K562 (cell line): ENCODE data around the gene MTO1. TPM values are rescaled to one million over a fixed set of nuclear protein-coding genes. Genes with fewer than 3 reads are reported as not detected.

Experiments
- DACH1 ChIP-seq: fragments of 450-650 bp; IDR thresholded peaks from 2 replicates; pipeline ENCODE4 v1.6.1; 2018; ENCODE audit not compliant: partially characterized antibody
- EP300 ChIP-seq: IDR thresholded peaks from 2 replicates; pipeline ENCODE4 v1.6.1; 2012; ENCODE audit warnings: low read length, improper control_type of control experiment
- KLF16 ChIP-seq: IDR thresholded peaks from 2 replicates; pipeline ENCODE4 v1.6.1; 2016; ENCODE audit warnings: antibody characterized with exemption
- LARP7 ChIP-seq: fragments of 450-650 bp; IDR thresholded peaks from 2 replicates; pipeline ENCODE4 v1.6.1; 2016
- PHF20 ChIP-seq: fragments of 450-650 bp; IDR thresholded peaks from 2 replicates; pipeline ENCODE4 v1.6.1; 2018; ENCODE audit not compliant: partially characterized antibody
- PTRF ChIP-seq: fragments of 450-650 bp; IDR thresholded peaks from 2 replicates; pipeline ENCODE4 v1.6.1; 2016; ENCODE audit warnings: mild to moderate bottlenecking, missing genetic modification characterization, missing compliant biosample characterization
- ZFP91 ChIP-seq: sonication (generic); formaldehyde crosslinking; IDR thresholded peaks from 2 replicates; pipeline ENCODE4 v1.8.0; 2022; ENCODE audit warnings: mild to moderate bottlenecking, missing genetic modification reagents
- ZNF165 ChIP-seq: fragments of 250-450 bp; sonication (Bioruptor Pico); IDR thresholded peaks from 2 replicates; pipeline ENCODE4 v1.4.0; 2020; ENCODE audit warnings: borderline replicate concordance
- ZNF318 ChIP-seq, 2 experiments: fragments of 450-650 bp; IDR thresholded peaks; 2 replicates each; pipeline ENCODE4 v1.6.1; 2016; ENCODE audit warnings: mild to moderate bottlenecking in 2 of 2, borderline replicate concordance in 1 of 2, low read depth in 1 of 2, moderate library complexity in 1 of 2
- ZNF668 ChIP-seq: fragments of 250-450 bp; sonication (Bioruptor Pico); IDR thresholded peaks from 2 replicates; pipeline ENCODE4 v1.8.0; 2022; ENCODE audit warnings: mild to moderate bottlenecking, inconsistent platforms
- ZNF75A ChIP-seq: fragments of 450-650 bp; formaldehyde crosslinking; IDR thresholded peaks from 2 replicates; pipeline ENCODE4 v1.4.0; 2020; ENCODE audit warnings: mild to moderate bottlenecking
- ZNF766 ChIP-seq: fragments of 200-800 bp; sonication (Bioruptor generic); conservative IDR thresholded peaks from 2 replicates; pipeline ENCODE4 v1.6.1; 2016; ENCODE audit warnings: missing genetic modification characterization, missing compliant biosample characterization
- polyA plus RNA-seq, 8 experiments: library from polyadenylated mRNA; depleted of rRNA in 4 of 8; stranded (reverse) in 5 of 8; unstranded in 3 of 8; fragments of >200 nt; fragmentation: Nextera tagmentation in 2 of 8; fragmentation: Illumina TruSeq in 1 of 8; extraction: Ambion mirVana in 2 of 8; extraction: Trizol in 1 of 8; gene quantifications; 2 replicates each; pipeline versions ENCODE4 v1.2.1 to v1.2.3, GENCODE V29; 2011 to 2014; ENCODE audit warnings: inconsistent platforms in 1 of 8, missing spikeins in 1 of 8
- total RNA-seq, 7 experiments: library from RNA; depleted of rRNA in 6 of 7; stranded (reverse); fragments of >200 nt in 6 of 7; fragmentation: Illumina TruSeq in 2 of 7; extraction: Trizol in 2 of 7; gene quantifications; 2 replicates each; pipeline versions ENCODE4 v1.2.1 to v1.2.3, GENCODE V29; 2011 to 2021; ENCODE audit warnings: low replicate concordance in 1 of 7
- TF ChIP-seq, protein P1 (sequence below): fragments of 250-450 bp; sonication (Bioruptor Pico); IDR thresholded peaks from 2 replicates; pipeline ENCODE4 v1.4.0; 2020

MTO1 gene
- total and polyA plus RNA-seq, 9 of the 15 experiments (the other 6 are each of a cell fraction or from before 2014, with no cell fraction given), result 33.4 to 62.3 (median 50.6) TPM

DNA sequence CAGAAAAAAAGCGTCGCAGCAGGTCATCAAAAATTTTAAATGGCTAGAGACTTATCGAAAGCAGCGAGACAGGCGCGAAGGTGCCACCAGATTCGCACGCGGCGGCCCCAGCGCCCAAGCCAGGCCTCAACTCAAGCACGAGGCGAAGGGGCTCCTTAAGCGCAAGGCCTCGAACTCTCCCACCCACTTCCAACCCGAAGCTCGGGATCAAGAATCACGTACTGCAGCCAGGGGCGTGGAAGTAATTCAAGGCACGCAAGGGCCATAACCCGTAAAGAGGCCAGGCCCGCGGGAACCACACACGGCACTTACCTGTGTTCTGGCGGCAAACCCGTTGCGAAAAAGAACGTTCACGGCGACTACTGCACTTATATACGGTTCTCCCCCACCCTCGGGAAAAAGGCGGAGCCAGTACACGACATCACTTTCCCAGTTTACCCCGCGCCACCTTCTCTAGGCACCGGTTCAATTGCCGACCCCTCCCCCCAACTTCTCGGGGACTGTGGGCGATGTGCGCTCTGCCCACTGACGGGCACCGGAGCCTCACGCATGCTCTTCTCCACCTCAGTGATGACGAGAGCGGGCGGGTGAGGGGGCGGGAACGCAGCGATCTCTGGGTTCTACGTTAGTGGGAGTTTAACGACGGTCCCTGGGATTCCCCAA lies 59.3 kb downstream of the MTO1 start, which contains the start of gene EEF1A1 (continued):
- TF ChIP-seq, protein P1, sequence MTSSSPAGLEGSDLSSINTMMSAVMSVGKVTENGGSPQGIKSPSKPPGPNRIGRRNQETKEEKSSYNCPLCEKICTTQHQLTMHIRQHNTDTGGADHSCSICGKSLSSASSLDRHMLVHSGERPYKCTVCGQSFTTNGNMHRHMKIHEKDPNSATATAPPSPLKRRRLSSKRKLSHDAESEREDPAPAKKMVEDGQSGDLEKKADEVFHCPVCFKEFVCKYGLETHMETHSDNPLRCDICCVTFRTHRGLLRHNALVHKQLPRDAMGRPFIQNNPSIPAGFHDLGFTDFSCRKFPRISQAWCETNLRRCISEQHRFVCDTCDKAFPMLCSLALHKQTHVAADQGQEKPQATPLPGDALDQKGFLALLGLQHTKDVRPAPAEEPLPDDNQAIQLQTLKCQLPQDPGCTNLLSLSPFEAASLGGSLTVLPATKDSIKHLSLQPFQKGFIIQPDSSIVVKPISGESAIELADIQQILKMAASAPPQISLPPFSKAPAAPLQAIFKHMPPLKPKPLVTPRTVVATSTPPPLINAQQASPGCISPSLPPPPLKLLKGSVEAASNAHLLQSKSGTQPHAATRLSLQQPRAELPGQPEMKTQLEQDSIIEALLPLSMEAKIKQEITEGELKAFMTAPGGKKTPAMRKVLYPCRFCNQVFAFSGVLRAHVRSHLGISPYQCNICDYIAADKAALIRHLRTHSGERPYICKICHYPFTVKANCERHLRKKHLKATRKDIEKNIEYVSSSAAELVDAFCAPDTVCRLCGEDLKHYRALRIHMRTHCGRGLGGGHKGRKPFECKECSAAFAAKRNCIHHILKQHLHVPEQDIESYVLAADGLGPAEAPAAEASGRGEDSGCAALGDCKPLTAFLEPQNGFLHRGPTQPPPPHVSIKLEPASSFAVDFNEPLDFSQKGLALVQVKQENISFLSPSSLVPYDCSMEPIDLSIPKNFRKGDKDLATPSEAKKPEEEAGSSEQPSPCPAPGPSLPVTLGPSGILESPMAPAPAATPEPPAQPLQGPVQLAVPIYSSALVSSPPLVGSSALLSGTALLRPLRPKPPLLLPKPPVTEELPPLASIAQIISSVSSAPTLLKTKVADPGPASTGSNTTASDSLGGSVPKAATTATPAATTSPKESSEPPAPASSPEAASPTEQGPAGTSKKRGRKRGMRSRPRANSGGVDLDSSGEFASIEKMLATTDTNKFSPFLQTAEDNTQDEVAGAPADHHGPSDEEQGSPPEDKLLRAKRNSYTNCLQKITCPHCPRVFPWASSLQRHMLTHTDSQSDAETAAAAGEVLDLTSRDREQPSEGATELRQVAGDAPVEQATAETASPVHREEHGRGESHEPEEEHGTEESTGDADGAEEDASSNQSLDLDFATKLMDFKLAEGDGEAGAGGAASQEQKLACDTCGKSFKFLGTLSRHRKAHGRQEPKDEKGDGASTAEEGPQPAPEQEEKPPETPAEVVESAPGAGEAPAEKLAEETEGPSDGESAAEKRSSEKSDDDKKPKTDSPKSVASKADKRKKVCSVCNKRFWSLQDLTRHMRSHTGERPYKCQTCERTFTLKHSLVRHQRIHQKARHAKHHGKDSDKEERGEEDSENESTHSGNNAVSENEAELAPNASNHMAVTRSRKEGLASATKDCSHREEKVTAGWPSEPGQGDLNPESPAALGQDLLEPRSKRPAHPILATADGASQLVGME (CRISPR knock-in tag), result no peak
- TF ChIP-seq ZNF318 (IDR thresholded peaks at IDR 0.05; ENCODE audit: borderline replicate concordance in 1 of 2, low read depth in 1 of 2), result peak in 1 of 2 experiments; percentile 46; a peak in 1 of 4 replicates
- no peak for TF ChIP-seq ZNF165 (CRISPR knock-in tag)
- TF ChIP-seq ZNF766 (CRISPR knock-in tag), result no peak
- TF ChIP-seq PHF20, result peak; percentile 9
- no peak for TF ChIP-seq ZFP91 (CRISPR knock-in tag)
- TF ChIP-seq LARP7, result no peak; the same call in 1 of the 2 replicates
- no peak for TF ChIP-seq DACH1
- TF ChIP-seq ZNF75A, result 0 out of 2 replicates have a peak, but pooled peaks have one; percentile 34
- no peak for TF ChIP-seq KLF16
- TF ChIP-seq EP300, result peak; percentile 9
- TF ChIP-seq PTRF (tag), result no peak
- no peak; the same call in 1 of the 2 replicates for TF ChIP-seq ZNF668 (CRISPR knock-in tag)
